GM19455 (cell line): Measurements from ENCODE around the gene QRFP.

Source experiments
- ATAC-seq: cut with Tn5 transposase; IDR thresholded peaks from one replicate; pipeline ENCODE4 v1.9.1; 2021; ENCODE audit not compliant: unreplicated experiment

QRFP gene

DNA sequence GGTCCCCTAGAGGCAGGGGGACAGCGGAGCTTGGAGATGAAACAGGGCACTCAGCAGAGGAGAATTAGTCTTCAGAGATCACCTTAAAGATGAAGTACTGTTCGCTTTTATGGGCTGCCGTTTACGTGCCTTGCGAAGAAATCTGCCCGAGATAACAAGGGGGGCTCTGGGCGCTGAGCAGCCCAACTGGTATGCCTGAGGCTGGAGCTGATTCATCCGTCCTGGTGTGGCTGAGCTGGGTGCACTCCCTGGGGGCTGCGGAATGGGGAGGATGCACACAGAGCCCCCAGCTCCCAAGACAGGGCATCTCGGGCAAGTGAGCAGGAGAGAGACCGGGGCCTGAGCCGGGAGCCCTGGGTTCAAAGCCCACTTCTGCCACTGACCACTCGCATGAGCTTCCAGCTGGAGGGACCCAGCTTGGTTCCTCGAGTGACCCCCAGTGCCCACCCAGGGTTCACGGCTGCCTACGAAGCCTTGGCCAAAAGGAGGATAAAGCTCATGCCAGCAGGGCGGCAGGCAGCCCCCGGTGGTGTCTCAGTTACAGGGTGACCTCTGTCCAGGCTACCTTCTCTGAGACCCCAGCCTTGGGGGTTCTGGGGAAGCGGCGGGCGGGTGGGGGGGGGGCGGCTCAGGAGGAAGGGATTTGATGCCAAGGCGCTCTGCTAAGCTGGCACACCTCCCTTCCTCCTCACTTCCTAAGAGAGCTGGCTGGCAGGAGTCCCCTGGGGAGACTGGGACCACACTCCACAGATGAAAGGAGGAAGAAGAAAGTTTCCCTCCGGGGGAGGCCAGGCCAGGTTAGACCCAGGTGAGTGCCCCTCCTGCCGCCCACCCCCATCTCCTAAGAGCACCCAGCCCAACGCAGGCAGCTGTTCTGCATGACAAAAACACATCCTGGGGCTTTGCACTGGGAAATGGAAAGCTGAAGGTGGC, 36.8 kb upstream of the QRFP start:
- no peak for ATAC-seq

DNA sequence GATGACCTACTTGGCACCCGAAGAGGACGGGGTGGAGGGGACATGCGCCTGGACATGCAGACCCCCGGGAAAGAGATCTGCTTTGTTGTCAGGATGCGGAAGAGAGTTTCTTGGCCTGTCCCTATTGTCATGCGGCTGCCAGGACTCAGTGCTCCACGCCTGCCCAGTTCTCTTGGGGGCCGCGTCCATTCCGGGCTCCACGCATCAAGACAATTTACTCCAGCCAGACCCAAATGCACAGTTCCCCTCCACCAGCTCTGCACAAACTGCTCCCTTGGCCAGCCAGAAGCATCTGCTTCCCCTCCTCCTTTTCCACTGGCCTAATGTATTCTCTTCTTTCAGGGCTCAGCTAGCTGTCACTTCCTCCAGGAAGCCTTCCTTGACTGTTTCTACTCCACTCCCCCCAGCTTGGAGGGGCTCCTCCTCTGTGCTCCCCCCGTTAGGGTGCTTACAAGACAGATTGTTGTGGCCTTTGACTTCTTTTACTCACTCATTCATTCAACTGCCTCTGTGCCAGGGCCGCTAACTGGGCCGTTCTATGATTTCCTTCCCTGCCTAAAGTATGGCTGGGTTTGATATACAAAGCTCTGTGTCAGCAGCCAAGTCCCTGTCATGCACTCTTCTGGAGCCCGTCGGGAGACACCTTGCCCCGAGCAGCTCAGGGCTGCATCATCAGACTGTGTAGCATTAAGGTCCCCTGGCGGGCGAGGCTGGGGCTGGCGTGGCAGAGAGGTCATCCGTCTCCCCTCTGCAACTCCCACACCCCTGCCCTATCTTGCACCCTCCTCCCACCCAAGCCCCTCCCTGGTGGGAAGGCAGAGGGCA, 35.9 kb upstream of the QRFP start:
- ATAC-seq, result no peak

- no peak for ATAC-seq
Observed at GRCh38 chr9:130931508-130932254, 35.1 kb upstream of the QRFP start.

GRCh38 chr9:130930804-130931349, 34.3 kb upstream of the QRFP start:
- no peak for ATAC-seq

GRCh38 chr9:130930132-130930803, 33.7 kb upstream of the QRFP start:
- no peak for ATAC-seq

- ATAC-seq, result no peak
Observed at GRCh38 chr9:130929571-130930038, 33.0 kb upstream of the QRFP start.

GRCh38 chr9:130927995-130928900, 31.6 kb upstream of the QRFP start:
- no peak for ATAC-seq

GRCh38 chr9:130927338-130927737, 30.7 kb upstream of the QRFP start:
- no peak for ATAC-seq

DNA sequence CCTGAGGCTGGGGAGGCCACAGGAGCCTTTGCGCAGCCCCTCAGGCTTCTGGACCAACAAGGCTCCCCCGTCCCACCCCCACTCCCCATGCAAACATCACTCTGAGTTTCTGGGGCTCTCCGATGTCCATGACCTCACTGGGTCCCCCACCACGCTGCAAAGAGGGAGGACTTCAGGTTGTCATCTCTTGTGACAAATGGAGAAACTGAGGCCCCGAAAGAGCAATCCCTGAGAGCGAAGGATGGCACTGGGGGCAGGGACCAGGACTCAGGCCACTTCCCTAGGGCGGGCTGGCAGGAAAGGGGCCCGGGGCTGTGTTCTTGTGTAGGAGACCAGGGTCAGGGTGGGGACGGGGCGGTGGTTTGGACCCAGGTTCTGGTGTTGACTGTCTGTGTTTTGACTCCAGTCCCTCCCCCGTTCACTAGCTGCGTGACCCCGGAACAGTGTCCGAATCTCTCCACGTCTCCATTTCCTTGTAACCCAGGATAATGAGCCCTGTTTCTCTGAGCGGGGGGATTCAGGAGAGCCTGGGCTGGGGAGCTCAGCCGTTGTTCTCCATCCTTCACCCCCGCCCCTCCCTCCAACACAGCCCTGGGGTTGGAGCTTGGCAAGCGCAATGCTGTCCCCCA, 28.6 kb upstream of the QRFP start:
- no peak for ATAC-seq

DNA sequence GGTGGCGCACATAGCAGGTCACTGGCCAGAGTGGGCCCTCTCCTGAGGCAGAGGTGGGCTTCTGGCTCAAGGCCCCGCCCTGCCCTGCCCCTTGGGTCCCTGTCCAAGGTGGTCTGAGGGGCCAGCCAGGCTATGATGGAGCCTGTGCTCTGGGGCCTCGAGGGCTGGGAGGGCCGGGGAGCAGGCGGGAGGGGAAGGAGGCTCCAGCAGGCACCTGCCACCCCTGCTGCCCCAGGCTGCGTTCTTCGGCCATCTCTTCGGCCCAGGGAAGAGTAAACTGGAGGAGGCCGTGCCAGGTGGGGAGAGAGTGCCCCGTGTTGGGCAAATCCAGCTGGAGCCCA, 27.8 kb upstream of the QRFP start:
- ATAC-seq, result no peak

DNA sequence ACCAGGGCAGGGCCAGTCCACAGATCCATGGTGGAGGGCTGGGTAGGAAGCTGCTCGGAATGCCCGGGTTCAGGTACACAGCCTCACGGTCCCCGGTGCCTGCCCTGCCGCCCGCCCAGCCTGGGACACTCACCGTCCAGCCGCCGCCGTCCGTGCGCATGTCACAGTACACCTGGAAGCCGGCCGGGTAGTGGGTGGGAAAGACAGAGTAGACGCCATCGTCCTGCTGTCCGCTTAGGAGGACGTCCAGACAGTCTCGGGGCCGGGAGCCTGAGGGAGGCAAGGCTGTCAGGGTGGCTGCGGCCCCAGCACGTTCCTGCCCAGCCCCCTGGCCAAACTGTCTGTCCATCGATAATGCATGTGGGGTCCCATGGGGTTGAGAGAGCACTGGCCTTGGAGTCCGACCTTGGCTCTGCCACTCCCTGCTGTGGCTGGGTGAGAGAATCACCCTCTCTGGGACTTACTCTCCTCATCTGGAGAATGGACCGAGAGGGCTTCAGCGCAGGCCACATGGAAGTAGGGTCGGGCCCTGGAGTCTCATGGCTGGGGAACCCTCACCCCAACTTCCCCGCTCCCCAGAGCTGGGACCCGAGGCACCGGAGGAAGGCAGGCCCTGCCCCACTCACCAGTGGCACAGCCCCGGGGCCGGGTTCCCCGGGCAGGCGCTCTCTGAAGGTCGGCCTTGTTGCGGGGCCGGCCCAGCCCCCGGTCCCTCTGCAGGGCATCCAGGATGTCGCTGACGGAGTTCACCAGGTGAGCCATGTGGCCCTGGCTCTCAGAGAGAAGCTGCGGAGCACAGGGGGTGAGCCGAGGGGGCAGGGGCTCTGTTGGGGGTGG, 27.2 kb upstream of the QRFP start:
- ATAC-seq, result no peak

DNA sequence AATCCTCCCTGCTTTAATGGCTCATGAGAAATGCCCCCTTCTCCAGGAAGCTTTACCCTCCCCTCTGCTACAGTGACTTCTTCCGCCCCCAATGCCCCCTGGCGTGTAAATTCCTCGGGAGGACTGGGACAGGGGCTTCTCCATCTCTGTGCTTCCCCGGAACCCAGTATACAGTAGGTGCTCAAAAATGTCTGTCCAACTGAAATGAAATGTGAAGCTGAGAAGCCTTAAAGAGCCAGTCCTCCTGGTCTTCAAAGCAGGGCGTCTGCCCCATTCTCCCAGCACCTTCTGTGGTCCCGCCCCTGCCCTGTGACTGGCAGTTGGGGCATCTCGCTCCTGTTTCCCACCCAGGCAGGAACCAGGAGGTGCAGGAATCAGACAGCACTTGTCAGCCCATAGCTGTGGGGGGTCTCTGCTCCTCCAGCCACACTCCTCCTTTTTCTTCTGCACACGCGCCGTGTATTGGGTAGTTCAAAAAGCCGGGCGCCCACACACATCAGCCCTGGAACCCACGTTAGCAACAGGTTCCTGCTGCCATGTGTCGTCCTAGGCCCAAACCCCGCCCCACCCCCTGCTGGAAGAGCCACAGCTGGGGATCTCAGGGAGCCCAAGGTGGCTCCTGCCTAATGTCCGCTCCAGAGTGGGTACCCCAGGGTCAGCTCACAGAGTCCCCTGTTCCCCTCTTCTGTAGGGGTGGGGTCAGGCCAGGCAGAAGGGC, 26.4 kb upstream of the QRFP start:
- no peak for ATAC-seq

DNA sequence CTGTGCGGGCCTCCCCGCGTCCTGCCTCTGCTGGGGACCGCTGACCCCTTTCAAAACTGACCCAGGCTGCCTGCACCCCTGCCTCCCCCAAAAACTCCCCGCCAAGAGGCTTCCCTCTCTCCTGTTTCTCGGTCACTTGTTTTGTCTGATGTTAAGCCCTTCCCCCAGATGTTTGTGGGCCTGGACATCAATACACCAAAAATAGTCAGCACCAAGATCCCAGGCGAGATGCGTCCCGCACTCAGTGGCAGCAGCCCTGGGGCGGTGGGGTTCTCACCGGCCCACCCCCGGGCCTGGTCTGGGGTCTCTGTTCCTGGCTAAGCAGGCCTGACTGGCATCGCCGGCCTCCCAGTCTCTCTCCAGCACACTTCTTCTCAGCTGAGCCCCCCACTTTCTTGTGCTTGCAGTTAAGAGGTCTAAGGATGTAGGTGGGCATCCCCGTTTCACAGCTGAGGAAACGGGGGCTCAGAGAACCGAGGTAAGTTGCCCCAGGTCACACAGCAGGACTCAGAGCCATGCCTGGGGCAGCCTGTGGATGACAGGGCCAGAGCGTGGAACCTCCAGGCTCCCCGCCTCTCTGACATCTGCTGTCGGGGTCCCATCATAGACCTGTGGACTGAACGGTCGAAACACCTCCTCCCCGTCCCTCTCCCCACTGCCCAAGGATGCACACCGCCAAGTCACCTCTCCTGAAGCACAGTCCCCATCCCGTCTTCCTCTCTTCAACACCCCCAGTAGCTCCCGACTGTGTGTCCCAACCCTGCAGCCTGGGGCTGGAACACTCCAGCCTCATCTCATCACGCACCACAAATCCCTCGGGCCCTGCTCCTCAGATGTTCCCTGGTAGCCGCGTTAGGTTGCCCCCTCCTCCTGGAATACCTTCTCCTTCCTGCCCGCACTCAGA, 25.6 kb upstream of the QRFP start:
- ATAC-seq, result no peak

DNA sequence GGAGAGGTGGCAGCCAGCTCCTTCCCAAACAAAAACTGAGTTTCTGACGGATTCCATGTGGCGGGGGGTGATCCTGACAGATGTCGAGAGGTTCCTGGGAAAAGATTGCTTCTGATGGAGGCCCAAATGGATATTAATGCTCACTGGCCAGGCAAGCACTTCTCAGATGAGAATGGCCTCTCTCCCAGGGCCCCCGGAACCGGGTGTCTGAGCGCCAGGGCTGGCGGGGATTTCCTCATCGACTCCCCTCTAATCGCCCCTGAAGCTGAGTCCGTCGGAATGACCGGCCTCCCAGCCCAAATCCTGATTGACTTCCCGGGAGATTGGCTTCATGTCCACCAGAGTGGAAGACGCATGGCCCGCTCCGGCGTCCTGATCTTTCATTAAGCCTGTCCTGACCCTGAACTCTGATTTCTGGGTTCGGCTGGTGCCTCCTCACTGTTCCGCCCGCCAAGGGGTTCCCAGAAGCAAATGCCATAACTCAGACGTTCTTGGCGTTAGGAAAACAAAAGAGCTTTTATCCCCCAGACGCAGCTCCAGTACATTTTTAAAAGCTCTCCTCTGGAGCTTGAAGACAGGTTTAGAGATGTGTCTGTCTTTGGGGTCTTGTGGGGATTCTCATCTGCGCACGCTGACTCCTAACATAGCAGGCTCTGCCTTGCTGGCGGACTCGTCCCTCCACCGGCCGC, 24.8 kb upstream of the QRFP start:
- no peak for ATAC-seq

GRCh38 chr9:130920762-130921299, 24.2 kb upstream of the QRFP start:
- ATAC-seq, result no peak

DNA sequence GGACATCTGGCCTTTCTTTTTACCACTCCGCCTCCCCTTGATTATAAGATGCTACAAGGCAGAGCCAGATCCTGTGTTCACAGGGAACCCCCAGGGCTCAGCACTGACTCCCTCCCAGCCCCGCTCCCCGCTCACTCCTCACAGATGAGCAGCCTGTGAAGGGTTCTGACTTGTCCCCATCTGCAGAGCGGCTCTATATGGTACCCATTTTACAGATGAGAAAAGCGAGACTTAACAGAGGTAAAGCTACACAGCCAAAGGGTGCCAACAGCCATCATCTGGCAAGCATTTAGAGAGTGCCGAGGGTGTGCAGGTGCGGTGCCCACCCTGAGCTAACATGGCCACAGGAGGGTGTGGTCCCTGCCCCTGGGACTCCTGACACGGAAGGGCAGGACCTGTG, 23.6 kb upstream of the QRFP start:
- ATAC-seq, result no peak
